HG03060 (cell line): ENCODE measurements around the gene IGFL1.
"Not testable (repeated sequence)": the region's sequence is repeated elsewhere in the genome, so short reads cannot be mapped to it uniquely, and the experiment has no call there.

Experiments used
- ATAC-seq: cut with Tn5 transposase; IDR thresholded peaks from one replicate; pipeline ENCODE4 v1.9.1; 2021; ENCODE audit warnings: low read depth, moderate number of reproducible peaks; ENCODE audit not compliant: unreplicated experiment

Gene IGFL1

DNA sequence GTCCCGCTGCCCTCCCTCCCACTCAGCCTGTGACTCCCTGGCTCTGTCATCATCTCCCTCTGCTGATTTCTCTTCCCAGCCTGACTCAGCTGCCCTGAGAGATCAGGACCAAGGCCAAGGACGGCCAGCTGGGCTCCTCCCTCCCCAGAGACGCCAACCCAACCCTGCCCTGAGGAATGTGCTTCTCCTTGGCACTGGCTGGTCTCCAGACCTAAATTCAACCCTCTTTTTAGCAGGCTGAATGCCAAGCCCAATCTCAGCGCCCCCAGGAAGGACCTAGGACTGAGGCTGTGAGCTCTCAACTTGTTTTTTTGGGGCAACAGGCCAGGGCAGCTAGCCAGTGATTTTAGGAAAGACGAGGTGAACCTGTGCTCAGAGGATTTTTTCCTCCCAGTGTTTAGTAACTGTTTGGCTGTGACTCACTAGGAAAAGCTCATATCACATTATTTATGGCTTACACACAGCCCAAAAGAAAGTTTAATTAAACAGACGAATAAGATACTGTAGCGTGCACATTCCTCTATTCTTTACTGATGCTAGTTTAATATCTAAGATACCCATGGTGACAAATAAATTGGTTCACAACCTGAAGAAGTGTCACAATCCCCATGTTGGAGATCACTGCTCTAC lies 7.4 kb upstream of the IGFL1 start:
- no peak for ATAC-seq

DNA sequence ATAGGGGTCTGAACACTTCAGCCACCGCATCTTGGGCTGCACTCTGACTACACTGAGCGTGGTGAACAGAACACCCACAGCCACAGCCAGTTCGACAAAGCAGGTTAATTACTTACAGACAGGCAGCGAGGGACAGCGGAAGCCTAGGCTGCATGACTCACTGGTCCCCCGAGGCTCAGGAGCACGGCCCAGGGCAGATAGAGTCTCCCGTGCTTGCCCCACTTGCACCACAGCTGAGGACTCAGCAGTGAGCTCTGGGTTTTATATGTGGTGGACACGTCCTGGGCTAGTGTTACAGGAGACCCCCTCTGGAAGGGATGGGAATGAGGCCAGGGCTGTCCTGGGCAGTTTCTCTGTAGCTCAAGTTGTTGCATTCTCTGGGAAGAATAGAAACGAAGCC lies 5.8 kb upstream of the IGFL1 start:
- ATAC-seq, result not testable (repeated sequence)

DNA sequence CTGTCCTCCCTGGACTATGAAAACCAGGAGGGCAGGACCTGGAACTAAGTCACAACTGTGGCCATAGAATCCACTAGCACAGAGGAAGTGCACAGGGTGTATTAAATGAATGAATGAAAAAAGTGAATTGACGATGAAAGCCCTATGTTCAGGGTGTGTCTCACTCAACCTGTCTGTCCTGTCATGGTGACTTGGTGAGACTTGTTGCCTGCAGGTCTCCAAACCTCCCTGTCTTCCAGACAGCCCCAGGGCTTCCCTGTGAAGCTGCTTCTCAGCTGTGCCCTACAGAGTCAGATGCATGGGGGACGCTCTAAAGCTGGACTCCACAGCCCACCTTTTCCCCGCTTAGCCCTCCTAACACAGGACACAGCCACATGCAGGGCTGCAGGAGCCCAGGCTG lies 4.8 kb upstream of the IGFL1 start:
- ATAC-seq, result no peak

DNA sequence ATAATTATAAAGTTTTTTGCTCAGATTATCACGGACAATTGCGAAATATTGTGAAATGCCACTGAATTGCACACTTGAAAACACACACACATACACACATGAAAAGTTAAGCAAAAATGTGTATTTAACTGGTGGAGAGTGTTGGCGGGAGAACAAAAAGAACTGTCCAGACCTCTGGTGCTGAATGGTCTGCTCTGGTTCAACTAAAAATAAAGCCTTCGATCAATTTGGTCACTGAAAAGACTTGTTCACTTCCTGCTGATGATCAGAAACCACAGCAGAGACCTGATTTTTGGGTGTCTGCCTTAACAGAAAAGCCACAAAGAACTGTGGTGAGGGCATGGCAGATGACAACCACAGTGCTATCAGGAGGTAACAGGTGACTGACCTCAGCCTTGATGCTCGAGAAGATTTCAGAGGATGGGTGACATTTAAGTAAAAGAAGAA lies 4.0 kb upstream of the IGFL1 start:
- ATAC-seq, result no peak

DNA sequence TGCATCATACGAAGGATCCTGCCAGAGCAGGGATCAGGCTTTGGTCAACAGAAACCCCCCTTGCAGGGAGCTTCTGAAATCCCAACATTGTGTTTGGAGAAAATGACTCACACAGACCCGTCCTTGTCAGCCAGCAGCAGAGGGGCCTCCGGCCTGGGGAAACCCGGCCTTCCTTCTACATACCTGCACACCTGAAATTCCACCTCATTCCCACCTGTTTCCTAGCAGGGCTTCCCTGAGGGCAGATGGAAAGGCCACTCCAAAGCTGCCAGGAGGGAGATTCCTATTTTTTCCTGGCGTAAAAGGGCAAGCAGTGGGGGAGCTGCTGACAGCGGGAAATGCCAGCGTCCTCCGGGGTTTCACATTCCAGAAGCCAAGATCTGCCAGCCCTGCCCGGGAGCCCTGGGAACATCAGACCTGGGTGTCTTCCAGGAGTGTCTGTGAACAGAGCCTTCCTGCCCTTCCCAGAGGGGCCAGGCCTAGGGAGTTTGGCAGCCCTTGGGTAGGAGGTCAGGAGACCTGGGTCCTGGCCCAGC lies 3.0 kb upstream of the IGFL1 start:
- ATAC-seq, result no peak

DNA sequence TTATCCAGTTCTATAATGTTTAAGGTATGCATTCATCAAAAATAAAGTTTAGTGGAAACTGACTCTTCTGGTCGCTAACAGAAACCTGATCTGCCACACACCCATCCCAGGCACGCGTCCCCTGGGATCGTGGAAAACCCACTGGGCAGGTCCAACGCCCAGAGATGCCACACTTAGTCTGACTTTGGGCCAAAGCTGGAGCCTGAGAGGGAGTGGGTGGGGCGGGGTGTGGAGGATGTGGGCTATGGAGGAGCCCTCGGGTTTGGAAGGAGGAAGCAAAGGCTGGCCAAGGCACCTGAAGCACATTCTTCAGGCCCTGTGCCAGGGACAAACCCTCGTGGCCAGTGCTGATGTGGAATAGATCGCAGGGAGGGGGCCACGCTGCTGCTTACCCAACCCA lies 2.5 kb downstream of the IGFL1 start:
- no peak for ATAC-seq

DNA sequence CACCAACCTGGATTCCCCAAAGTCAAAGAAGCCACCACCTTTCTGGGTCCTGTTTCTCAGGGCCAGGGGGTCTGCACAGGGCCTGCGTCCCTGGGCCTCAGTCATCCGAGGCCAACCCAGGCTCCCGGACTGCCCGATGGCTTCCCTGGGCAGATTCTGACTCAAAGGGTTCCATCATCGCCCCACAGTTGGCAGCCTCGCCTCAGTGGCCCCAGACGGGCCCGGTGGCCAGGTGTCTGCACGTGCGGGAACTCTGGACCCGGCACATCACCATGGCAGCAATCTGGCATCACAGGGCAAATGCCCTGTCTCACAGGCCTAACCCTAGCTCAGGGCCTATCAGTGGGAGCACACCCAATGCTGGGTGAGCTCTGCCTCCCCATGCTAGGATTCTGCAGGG lies 2.9 kb downstream of the IGFL1 start:
- no peak for ATAC-seq

DNA sequence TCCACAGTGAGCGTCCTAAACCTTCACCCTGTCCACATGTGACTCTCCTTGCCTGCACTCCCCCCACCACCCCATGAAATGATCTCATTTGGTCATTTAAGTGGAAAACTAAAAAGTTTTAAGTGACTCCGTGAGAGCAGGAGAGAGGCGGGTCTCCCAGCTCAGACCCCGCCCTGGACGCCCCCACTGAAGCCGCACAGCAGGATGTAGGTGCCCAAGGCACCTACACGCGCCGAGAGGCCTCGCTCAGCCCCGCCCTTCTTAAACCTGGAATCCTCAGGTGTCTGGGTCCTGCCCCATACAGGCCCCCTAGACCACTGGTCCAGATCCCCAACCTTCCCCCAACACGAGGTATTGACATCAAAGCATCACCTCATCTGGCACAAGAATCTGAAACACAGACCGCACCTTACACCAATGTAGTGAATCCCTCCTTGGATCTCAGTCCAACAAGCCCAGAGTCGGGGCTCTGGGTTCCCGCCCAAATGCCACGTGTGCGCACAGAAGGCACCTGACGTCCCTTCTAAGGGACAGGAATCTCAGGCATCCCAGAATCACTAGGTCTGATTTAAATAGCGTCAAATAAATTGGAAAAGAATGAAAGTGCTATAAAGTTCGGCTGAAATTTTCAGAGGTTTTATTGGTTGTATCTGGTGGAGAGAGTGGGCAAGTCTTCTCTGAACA lies 3.5 kb downstream of the IGFL1 start:
- no peak for ATAC-seq

DNA sequence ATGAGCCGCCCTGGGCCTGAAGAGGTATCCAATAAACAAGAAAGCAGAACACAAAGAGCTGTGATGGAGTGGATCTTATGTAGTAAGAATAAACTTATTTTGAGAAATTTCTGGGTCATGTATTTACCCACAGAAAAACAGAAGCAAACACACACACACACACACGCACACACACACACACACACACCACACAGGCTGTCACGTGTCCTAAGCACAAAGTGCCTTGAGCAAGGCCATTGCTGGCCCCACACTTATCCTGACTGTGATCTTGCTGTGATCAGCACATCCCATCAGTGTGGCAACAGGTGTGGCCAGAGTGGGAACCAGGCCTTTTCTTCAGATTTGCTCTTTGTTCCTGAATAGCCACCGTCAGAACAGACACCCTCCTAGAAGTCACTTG lies 4.3 kb downstream of the IGFL1 start:
- ATAC-seq, result not testable (repeated sequence)

DNA sequence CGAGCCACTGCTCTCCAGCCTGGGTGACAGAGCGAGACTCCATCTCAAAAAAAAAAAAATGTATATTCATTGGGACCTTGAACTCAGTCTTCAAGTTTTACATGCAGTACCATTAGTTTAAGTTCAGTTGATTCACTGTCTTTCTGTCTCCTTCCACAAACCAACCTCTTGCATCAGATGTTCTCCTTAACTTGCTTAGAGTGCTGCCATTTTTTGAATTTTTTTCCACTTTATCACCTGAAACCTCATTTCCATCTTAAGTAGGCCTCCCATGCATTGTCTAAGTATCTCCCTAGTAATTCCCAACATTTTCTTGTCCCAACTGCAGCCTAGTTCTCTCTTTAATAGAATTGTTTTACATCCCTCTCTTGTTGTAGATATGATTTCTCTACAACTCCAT lies 8.6 kb downstream of the IGFL1 start:
- ATAC-seq, result not testable (repeated sequence)

DNA sequence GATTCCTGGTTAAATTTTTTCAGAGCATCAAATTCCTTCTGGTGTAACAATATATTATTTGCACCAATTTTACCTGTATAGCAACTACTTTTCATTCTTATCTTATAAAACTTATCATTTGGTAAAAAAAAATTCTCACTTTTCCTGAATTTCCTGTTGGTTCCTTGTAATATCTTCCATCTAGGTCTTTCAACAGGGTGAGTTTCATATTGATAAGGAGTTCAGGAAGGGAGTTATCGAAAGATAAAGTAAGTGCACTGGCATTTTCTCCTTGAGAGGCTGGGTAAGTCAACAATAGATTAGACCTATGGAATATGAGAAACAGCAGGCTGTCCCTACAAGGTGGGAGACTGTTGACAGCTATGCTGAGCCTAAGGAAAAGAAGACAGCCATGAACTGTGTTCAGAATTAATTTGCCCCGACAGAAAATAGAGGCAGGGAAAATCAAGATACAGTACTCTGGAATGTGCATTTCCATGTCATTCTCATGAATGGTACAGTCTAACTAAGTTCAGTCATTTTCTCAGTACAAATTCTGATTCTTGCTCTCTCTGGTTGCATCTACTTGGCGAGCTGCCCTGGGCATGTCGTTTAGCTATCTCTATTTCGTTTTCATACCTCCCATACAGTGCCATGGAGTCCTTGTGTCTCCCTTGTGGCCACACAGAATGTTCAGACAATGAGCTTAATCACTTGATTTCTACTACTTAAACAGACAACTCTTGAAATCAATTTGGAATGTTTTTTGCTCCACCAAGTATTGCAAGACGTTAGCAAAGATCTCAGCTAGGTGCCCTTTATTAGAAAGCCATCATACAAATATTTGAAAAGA lies 9.9 kb downstream of the IGFL1 start:
- no peak for ATAC-seq

DNA sequence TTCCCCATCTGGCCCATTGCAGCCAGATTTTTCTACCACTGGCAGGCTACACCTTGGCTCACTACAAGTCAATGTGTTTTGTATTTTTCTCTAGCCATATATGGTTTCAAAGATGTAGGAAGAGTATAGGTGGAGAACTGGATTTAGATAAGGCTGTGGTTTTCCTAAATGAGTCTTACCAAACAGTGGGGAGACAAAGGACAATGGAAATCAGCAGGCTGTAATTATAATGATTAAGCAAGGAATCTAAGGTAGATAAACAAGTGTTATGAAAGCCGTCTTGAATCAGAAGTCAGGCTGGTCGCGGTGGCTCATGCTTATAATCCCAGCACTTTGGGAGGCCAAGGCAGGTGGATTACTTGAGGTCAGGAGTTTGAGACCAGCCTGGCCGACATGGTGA lies 11.2 kb downstream of the IGFL1 start:
- ATAC-seq, result no peak

DNA sequence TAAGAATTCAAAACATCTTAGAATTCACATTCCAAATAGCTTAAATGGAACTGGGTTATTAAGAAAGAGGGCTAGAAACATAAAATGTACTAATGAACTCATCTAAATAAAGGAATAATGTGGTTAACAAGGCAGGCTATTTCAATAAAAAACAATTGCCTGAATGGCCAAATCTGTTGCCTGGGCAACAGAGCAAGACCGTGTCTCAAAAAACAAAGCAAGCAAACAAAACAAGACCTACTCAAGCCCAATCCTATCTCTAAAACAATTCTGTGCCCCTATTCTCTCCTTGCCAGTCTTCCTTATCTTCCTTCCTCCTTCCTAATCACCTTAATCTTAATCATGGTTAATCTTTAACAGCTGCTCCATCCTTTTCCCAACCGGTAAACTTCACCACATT lies 12.1 kb downstream of the IGFL1 start:
- no peak for ATAC-seq

DNA sequence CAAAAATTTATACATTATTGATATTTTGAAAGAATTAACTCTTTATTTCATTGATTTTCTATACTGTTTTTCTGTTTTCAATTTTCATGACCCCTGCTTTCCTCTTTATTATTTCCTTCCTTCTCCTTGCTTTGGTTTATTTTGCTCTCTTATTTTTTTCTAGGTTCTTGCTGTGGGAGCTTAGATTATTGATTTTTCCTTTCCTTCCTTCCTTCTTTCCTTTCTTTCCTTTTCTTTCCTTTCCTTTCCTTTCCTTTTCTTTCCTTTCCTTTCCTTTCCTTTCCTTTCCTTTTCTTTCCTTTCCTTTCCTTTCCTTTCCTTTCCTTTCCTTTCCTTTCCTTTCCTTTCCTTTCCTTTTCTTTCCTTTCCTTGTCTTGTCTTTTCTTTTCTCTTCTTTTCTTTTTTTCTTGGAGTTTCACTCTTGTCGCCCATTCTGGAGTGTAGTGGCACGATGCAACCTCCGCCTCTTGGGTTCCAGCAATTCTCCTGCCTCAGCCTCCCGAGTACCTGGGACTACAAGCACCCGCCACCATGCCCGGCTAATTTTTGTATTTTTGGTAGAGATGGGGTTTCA lies 13.6 kb downstream of the IGFL1 start:
- ATAC-seq, result not testable (repeated sequence)

DNA sequence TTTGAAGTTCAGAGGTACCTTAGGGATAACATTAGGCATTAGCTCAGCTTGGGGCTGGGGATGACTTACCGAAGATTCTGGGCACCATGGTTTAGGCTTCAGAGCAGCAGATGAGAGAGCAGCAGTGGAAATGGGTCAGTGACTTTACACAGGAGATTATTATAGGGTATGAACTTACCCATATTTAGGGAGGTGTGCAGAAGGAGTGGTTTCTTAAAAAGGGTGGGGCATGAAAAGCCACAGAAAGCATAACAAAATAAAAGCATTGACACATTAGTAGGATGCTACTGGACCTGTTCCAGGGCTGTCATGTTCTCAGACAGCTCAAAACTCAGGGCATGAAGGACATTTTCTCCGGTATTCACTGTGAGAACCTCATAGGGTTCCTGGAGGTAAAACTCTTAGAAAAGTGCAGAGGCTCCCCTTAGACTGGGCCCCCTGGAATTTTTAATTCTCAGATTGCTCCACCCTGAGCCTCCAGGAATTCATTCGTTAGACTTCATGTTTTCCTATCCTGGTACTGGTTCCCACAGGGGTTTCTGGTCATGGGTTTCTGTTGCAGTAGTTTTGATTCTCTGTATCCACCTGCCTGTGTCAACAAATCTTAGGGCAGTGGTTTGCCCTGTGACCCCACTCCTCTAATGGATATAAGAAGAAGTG lies 20.7 kb downstream of the IGFL1 start:
- ATAC-seq, result no peak

DNA sequence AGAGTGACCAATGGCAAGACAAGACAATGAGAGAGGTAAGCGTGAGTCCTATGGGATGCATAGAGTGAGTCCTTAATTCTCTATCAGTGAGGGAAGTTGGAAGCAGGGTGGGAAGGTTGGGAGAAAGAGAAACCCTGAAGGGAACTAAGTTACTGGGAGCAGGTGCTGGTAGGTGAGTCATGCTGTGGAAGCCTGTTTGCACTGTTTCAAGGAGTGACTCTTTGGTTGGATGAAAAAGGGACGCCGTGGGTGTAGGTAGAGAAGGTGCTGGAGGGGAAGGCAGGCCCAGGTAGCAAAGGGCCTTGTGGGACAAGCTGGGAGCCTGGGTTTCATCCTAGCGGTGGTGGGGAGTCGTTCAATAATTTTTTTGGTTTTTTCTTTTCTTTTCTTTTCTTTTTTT lies 21.9 kb downstream of the IGFL1 start:
- no peak for ATAC-seq

DNA sequence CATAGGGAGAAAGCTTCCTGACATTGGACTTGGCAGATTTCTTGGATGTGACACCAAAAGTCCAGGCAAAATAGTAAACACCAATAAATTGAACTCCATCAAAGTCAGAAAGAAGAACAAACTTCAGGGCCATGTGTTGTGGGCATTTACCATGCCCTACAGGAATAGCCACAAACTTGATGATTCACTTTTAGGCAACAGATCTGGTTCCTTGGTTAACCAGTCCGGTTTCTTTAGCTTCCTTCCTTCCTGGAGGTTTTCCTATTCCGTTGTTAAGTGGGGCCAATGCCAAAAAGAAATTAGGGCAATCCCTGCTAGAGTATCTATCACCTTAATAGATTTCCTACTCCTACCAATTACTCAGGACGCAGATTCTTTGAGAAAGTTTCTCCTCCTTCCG lies 25.2 kb downstream of the IGFL1 start:
- no peak for ATAC-seq

DNA sequence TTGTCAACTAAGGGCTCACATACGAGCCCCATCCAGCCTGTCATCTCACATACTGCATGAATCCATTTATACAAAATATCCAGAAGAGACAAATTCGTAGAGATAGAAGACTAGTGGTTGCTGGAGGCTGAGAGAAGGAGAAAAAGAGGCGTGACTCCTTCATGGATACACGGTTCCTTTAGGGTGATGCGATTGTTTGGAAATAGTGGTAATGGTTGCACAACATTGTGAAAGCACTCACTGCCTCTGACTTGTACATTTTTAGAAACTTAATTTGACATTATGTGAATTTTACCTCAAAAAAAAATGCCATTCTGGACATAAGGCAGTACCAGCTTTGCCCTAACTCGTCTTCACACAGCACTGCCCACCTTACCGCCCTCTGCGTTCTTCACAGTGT lies 27.3 kb downstream of the IGFL1 start:
- no peak for ATAC-seq

DNA sequence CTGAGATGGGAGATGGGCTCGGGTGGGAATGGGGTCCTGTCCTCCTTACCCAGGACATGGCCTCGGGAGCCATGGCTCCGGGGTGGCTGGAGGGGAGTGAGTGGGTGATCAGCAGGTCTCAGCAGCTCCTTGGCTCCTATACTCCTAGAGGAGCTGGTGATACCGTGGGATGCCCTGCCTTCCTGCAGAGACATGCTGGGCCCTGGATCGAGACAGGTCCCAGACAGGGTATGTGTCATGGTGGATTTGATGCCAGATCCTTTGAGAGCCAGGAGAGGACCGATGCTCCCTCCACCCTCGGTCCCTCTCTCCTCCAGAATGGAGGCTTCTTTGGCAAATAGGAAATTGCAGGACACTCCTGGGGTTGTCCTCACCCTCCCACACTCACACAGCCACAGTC lies 32.0 kb downstream of the IGFL1 start:
- ATAC-seq, result not testable (repeated sequence)

DNA sequence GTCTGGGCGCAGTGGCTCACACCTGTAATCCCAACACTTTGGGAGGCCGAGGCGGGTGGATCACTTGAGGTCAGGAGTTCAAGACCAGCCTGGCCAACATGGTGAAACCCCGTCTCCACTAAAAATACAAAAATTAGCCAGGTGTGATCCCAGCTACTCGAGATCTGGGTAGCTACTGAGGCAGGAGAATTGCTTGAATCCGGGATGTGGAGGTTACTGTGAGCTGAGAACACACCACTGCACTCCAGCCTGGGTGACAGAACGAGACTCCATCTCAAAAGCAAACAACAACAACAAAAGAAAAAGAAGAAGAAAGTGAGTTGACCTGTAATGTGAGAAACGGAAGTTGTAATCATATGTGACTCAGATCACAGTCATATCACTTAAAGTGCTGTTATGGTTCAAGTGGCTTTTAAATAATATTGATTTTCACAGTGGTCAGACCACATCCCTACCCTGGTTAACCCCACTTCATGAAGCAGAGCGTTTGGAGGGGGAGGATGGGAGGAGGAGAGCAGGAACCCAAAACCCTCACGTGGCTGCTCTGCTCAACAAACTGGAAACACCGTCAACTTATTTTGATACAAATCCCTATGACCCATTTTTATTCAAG lies 33.2 kb downstream of the IGFL1 start:
- ATAC-seq, result not testable (repeated sequence)
